GM19023 (cell line): ENCODE data around the gene FAM32A.

Source experiments
- ATAC-seq: cut with Tn5 transposase; IDR thresholded peaks from one replicate; pipeline ENCODE4 v1.9.1; 2021; ENCODE audit warnings: mild to moderate bottlenecking, moderate library complexity; ENCODE audit not compliant: unreplicated experiment

The FAM32A gene

GRCh38 chr19:16185123-16185767 is at the start of gene FAM32A:
FAM32A (plus strand) TSS chr19:16185410; CDS start chr19:16185443, 33 bp downstream.
- ATAC-seq: peak; percentile 84

- no peak for ATAC-seq
Observed at GRCh38 chr19:16135430-16136127, 49.6 kb upstream of the FAM32A start.

- no peak for ATAC-seq
Observed at GRCh38 chr19:16136185-16136999, 48.8 kb upstream of the FAM32A start.

- ATAC-seq: no peak
Observed at GRCh38 chr19:16139752-16140151, 45.5 kb upstream of the FAM32A start.

GRCh38 chr19:16141043-16141442 is 44.2 kb upstream of the FAM32A start:
- peak; percentile 34 for ATAC-seq

GRCh38 chr19:16142032-16142580 is 43.1 kb upstream of the FAM32A start:
- ATAC-seq: no peak

GRCh38 chr19:16143399-16144215 is 41.6 kb upstream of the FAM32A start, which contains the start of gene HSH2D:
HSH2D (plus strand) TSS chr19:16143685; CDS start chr19:16148751, 5,066 bp downstream.
- ATAC-seq: peak; percentile 68

- ATAC-seq: no peak
Observed at GRCh38 chr19:16144216-16144581, 41.0 kb upstream of the FAM32A start.

GRCh38 chr19:16146112-16146511 is 39.1 kb upstream of the FAM32A start:
- no peak for ATAC-seq

- no peak for ATAC-seq
Observed at GRCh38 chr19:16148443-16149229, 36.6 kb upstream of the FAM32A start.

- ATAC-seq: no peak
Observed at GRCh38 chr19:16153582-16154336, 31.5 kb upstream of the FAM32A start.

GRCh38 chr19:16154557-16154956 is 30.7 kb upstream of the FAM32A start:
- no peak for ATAC-seq

GRCh38 chr19:16155128-16155527 is 30.1 kb upstream of the FAM32A start:
- ATAC-seq: no peak

- ATAC-seq: no peak
Observed at GRCh38 chr19:16156904-16157303, 28.3 kb upstream of the FAM32A start.

- ATAC-seq: no peak
Observed at GRCh38 chr19:16157601-16158000, 27.6 kb upstream of the FAM32A start.

GRCh38 chr19:16159655-16160054 is 25.6 kb upstream of the FAM32A start:
- no peak for ATAC-seq

- no peak for ATAC-seq
Observed at GRCh38 chr19:16160445-16160942, 24.7 kb upstream of the FAM32A start.

GRCh38 chr19:16160943-16161560 is 24.2 kb upstream of the FAM32A start:
- no peak for ATAC-seq
